ENCODE data around the gene ARMC8.

DNA sequence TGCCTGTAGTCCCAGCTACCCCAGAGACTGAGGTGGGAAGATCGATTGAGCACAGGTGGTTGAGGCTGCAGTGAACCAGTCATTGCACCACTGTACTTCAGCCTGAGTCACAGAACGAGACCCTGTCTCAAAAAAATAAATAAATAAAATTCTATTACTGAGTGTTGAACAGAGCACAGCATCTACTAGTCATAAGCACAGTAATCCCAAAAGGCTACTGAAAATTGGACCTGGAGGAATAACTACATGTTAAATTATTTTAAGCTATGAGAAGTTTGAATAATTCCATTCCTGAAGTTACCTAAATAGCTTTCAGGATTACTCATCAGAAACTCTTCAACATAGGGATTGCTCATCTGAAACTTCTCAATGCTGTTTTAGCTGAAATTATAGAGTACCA lies 43.4 kb downstream of the ARMC8 start:
- TF ChIP-seq, protein P1, sequence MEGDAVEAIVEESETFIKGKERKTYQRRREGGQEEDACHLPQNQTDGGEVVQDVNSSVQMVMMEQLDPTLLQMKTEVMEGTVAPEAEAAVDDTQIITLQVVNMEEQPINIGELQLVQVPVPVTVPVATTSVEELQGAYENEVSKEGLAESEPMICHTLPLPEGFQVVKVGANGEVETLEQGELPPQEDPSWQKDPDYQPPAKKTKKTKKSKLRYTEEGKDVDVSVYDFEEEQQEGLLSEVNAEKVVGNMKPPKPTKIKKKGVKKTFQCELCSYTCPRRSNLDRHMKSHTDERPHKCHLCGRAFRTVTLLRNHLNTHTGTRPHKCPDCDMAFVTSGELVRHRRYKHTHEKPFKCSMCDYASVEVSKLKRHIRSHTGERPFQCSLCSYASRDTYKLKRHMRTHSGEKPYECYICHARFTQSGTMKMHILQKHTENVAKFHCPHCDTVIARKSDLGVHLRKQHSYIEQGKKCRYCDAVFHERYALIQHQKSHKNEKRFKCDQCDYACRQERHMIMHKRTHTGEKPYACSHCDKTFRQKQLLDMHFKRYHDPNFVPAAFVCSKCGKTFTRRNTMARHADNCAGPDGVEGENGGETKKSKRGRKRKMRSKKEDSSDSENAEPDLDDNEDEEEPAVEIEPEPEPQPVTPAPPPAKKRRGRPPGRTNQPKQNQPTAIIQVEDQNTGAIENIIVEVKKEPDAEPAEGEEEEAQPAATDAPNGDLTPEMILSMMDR (IDR thresholded peaks at IDR 0.05): no peak
- TF ChIP-seq POLR2A (IDR thresholded peaks at IDR 0.05): no peak
